Stimulated activated CD8-positive, alpha-beta memory T cell treated with anti-CD3 and anti-CD28 coated beads, Interleukin-4, amount 100 ng/mL, for 1 hour (primary cell): Measurements from ENCODE around the gene GZF1.

Experiments used
- DNase-seq, 2 donors: peaks; one replicate each; pipeline ENCODE4 v3.0.0-alpha.2; 2020; ENCODE audit warnings: low read depth in 2 of 2, low spot score in 1 of 2

Gene GZF1

GRCh38 chr20:23404196-23404595, 42.2 kb downstream of the GZF1 start:
- DNase-seq = no peak

GRCh38 chr20:23406880-23407279, 44.9 kb downstream of the GZF1 start:
- DNase-seq = no peak

GRCh38 chr20:23407781-23408464, 45.9 kb downstream of the GZF1 start:
- DNase-seq = no peak

- no peak for DNase-seq
These were observed 47.0 kb downstream of the GZF1 start for GRCh38 chr20:23408957-23409356.

- DNase-seq = no peak
These were observed 47.8 kb downstream of the GZF1 start for GRCh38 chr20:23409800-23410199.

GRCh38 chr20:23410916-23411695, 49.1 kb downstream of the GZF1 start:
- no peak for DNase-seq

GRCh38 chr20:23412026-23412425, 50.0 kb downstream of the GZF1 start:
- no peak for DNase-seq

GRCh38 chr20:23413862-23414422, 52.0 kb downstream of the GZF1 start:
- DNase-seq = no peak

GRCh38 chr20:23414526-23415188, 52.7 kb downstream of the GZF1 start:
- no peak for DNase-seq

- DNase-seq = no peak
These were observed 53.6 kb downstream of the GZF1 start for GRCh38 chr20:23415555-23415954.

GRCh38 chr20:23415959-23416583, 54.1 kb downstream of the GZF1 start:
- DNase-seq = no peak

GRCh38 chr20:23417861-23418260, 55.9 kb downstream of the GZF1 start:
- DNase-seq = no peak

GRCh38 chr20:23419657-23419994, 57.6 kb downstream of the GZF1 start:
- no peak for DNase-seq

- peak in 1 of 2 donors; percentile 16 for DNase-seq
These were observed 58.3 kb downstream of the GZF1 start for GRCh38 chr20:23419995-23420901.

GRCh38 chr20:23420943-23421931, 59.3 kb downstream of the GZF1 start, which contains the start of gene NAPB:
NAPB (minus strand) TSS chr20:23421488; CDS start chr20:23421402, 86 bp downstream.
- peak; percentile 77 to 84 for DNase-seq
